Stimulated activated CD8-positive, alpha-beta memory T cell treated with anti-CD3 and anti-CD28 coated beads, Interleukin-15, amount 100 ng/mL, for 1 hour (primary cell): Measurements from ENCODE around the gene SYF2.
A peak's percentile ranks its signal among the peaks of the same experiment; 100 is the strongest.
"Not testable (repeated sequence)": the region's sequence is repeated elsewhere in the genome, so short reads cannot be mapped to it uniquely, and the experiment has no call there.

Source experiments
- DNase-seq: peaks from one replicate; pipeline ENCODE4 v3.0.0-alpha.2; 2020; ENCODE audit warnings: low read depth

SYF2 gene

DNA sequence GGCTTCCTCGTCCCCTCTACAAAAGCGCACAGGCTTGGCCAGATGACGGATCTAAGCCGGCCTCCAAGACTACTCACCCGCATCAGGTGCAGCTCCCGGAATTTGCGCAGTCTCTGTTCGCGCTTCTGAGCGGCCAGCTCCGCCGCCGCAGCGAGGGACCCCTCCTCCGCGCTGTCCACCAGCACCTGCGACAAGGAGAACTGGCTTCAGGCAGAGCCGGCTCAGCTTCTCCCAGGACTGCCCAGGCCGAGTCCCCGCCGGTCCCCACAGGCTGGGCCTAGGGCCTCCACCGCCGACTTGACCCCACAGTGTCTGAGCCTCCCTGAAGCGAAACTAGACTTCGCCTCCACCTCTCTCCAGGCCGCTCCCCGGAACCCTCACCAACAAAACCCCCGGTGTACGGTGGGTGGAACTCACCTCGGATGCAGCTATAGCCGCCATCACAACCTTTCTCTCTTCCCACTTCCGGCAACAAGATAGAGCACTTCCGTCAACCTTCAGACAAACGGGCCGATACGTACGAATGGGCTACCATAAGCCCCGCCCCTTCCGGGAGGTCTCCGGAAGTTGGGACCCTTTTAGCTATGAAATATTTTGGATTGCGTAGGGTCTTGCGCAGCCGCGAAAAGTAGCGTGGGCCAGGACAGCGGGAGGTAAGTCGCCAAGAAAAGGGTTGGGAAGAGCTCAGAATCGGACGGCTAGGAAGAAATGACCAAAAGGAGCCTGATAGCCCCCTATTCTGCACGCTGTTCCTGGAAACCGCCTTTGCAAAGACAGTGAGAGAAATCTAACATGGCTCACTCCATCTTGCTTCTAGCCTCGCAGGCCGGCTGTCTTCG, at the start of gene SYF2:
Gene SYF2, minus strand, starts transcription at position 476 of the 839 bp plus-strand sequence. Its CDS starts 35 bp downstream, at position 441.
- peak; percentile 81 for DNase-seq

DNA sequence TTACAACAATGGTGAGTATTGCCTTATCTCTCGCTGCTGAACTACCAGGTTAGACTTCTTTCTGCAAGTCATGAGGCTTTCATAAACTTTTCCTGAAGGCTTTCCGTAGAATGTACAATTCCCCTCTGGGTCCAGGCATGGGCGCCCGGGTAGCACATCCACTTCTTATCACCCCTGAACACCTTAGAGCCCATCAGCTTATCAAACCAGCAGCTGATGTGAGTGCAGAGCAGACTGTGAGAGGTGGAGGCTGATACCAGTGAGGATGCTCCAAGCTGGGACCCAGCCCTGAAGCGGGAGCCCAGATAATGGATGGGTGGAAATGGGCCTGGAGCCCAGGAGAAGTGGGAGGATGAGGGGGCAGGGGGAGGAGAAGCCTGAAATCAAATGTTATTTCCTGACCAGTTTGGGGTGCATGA, 47.4 kb upstream of the SYF2 start:
- not testable (repeated sequence) for DNase-seq

DNA sequence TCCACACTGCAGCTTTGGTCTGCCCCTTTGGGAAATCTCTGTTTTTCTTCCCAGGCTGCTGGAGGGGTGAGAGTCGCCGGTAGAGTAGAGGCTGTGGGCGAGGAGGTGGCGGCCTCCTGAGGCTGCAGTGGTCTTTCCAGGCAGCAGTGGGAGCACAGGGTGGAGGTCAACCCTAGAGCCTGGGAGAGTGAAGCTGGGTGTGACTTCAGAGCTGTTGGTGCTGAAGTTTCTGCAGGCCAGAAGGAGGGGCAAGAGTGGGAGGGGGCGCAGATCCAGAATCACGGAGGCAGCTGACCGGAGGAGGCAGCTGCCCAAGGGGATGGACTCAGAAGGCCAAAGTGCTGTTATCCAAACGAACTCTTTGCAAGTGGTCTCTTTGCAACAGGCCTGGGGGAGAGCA, 46.5 kb upstream of the SYF2 start:
- not testable (repeated sequence) for DNase-seq

DNA sequence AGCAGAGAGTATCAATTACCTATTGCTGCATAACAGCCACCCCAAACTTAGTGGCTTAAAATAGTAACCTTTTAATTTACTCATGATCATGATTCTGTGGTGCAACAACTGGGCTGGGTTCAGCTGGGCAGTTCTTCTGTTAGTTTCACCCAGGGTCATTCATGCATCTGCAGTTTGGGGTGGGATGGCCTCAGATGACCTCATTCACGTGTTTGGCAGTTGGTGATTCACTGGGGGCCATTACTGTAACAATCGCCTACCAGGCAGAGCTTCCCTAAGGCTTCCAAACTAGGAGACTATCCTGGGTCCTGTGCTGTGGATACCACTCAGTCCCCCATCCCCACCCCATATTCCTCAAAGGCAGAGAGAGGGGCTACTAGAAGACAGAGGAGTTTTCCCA, 46.1 kb upstream of the SYF2 start:
- not testable (repeated sequence) for DNase-seq

DNA sequence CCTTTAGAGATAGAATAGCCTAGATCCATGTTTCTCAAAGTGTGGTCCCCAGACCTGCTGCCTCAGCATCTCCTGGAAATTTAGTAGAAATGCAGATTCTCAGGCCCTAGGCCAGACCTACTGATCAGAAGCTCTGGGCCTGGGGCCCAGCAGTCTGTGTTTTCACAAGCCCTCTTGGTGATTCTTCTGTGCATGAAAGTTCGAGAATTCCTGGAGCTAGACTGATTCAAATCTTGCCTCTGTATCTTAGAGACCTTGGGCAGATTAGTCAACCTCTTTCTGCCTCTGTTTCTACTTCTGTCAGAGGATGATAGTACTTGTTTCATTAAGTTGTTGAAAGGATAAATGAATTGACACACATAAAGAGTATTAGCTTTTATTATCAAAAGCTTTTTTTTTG, 45.0 kb upstream of the SYF2 start:
- DNase-seq = not testable (repeated sequence)

DNA sequence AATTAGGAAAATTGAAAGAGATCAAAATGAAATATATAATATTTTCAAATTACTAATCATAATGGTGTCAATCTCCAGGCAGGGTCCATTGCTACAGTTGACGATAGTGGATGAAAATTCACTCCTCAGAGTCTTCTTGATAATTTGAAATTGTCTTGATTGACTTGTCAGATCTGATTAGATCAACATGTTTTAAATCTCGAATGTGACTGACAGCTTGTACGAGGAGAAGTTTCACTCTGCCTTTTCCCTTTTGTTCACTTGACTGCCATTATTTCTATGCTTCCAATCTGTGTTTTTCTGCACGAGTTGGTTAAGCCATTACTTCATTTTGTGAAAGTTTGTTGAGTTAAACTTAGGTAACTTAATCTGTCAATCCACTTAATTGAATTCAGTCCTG, 43.3 kb upstream of the SYF2 start:
- DNase-seq = not testable (repeated sequence)

DNA sequence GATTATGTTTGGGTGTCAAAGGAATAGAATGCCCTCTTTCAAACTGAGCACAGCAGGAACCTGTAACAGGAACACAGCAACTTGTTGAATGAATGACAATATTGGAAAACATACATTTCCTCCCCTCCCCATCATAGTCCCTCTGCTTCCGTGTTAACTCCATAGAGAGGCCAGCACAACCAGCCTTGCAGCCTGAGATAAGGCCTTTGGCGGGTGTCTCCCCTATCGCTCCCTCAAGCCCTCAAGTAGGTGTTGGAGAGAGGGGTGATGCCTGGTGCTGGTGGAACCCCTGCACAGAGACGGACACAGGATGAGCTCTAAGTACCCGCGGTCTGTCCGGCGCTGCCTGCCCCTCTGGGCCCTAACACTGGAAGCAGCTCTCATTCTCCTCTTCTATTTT, 39.9 kb upstream of the SYF2 start, which contains the start of gene RHD:
Gene RHD, plus strand, starts transcription at position 272 of the 400 bp plus-strand sequence. Its CDS starts 39 bp downstream, at position 311.
- not testable (repeated sequence) for DNase-seq

DNA sequence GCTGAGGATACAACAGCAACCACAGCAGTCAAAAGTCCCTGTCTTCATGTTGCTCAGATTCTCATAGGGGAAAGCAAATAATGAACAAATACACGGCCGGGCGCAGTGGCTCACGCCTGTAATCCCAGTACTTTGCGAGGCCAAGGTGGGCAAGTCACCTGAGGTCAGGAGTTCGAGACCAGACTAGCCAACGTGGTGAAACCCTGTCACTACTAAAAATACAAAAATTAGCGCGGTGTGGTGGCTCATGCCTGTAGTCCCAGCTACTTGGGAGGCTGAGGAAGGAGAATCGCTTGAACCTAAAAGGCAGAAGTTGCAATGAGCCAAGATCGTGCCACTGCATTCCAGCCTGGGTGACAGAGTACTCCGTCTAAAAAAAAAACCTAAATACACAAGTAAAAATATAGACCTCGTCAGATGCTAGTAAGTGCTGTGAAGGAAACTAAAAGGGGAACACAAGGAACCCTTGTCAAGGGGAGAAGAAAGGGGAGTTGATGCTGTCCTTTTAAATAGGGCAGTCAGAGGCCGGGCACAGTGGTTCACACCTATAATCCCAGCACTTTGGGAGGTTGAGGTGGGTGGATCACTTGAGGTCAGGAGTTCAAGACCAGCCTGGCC, 36.0 kb upstream of the SYF2 start:
- DNase-seq = not testable (repeated sequence)

DNA sequence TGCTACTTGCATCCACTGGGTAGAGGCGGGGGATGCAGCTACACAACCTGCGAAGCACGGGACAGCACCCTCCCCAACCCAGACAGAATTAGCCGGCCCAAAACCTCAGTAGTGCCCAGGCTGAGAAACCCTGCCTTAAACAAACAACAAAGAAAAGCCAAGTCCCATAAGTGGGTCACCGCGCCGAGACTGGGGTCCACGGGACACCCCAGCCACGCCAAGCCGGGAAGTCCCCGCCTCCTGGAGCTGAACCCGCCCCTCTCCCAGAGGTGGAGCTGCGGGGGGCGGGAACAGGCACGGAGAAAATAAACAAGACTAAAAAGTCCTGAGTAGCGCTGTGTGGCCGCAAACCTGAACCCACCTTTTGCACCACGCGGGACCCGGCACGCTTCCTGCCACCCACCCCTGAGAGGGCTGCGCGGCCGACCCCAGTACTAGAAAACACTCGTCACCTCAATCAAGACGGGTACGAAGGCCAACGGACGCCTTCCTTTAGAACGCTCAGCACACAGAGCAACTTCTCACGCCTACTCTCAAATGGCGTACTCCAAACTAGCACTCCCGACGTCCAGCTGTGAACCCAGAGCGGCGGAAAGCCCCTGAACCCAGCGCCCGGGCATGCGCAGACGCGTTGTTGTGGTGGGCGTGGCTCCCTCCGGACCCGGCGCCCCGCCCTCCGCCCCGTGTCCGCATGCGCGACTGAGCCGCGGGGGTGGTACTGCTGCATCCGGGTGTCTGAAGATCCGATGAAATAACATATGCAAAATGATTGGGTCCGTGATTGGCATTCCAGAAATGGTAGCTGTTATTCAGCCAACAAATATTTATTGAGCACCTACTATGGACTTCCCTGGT, 35.2 kb upstream of the SYF2 start:
- peak; percentile 78 for DNase-seq

DNA sequence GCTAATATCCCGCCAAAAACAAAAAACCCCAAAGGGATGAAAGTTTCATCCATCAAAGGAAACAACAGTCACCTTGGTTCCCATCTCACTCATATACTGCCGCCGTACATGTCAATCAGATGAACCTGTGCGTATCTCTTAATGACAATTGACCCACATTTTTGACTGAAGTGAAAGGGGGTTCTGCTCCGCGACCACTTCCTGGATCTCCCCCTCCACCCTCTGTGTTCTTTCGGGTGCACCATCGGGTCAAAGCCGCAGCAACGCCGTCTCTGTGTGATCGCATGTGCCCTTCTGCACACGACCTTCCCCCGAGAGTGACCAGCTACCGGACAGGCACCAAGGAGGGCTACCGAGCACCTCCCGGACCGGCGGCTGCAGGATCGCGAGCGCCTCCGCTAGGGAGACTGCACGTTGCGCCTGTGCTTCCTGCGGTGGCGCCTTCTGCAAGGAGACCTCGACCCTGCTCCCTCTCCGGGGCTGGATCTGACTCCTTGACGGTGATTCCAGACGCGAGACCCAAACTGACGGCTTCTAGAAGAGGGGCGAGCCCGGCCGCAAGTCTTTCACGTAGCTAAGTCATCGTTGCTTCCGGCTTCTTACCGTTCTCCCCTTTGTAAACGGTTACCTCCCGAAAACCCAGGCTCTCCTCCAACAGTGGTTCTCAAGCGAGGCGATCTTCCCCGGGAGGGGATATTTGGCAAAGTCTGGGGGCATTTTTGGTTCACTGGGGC, 34.4 kb upstream of the SYF2 start:
- not testable (repeated sequence) for DNase-seq

DNA sequence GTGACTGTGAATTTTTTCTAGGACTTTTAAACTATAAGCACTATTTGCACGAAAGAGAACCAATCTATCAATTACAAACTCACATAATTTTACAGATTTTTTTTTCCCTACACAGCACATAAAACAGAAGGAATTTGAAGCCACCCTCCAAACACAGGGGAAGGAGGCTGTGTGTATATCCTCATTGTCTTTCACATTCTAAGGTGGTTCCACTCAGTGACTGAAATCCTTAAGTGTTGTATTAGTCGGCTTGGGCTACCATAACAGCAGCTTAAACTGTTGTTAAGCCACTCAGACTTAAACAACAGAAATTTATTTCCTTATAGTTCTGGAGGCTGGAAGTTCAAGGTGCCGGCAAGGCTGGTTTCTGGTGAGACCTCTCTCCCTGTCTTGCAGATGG, 28.0 kb upstream of the SYF2 start:
- not testable (repeated sequence) for DNase-seq

DNA sequence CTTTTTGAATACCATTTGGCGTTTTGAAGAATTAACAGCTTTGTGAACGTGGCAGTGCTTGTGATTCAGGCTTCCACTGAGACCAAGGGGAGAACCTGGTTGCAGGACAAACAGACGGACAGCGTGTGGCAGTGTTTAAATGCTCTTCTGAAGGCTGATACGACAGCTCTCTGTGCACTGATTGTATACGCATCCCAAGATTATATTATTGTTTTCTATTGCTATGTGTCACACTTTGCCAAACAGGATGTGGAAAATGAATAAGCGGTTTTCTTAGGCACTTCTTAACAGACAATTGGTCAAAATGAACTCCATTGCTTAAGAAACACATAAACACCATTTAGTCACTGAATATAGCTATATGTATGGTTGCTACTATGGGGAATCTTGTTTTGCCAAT, 27.5 kb upstream of the SYF2 start:
- not testable (repeated sequence) for DNase-seq

DNA sequence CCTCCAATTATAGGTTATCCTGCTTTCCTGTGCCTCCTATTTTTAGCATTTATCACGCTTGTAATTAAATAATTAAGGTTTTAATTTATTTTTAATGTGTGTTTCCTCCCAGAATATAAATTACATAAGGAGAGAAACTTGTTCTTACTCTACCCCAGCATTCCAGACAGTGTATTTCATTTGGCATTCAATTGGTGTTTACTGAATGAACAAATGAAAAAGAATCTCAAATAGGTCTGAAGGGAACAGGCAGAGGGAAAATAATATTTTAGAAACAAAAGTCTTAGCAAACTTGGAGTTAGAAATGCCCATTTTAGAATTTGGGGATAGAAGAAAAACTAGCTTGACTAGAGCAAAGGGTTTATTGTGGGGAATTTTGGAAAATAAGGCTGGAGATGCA, 24.9 kb upstream of the SYF2 start:
- DNase-seq = no peak

DNA sequence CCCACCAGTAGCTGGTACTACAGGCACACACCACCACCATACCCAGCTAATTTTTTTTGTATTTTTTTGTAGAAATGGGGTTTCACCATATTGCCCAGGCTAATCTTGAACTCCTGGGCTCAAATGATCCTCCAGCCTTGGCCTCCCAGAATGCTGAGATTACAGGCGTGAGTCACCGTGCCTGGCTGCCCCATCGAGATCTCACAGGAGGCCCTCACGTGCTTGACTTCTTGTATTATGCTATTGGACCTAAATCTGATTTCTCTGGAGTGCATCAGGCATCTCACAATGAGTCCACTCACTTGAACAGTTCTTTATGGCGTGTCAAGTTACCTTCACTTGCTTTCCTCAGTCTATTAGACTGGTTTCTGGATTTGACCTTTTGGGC, 24.3 kb upstream of the SYF2 start:
- no peak for DNase-seq

DNA sequence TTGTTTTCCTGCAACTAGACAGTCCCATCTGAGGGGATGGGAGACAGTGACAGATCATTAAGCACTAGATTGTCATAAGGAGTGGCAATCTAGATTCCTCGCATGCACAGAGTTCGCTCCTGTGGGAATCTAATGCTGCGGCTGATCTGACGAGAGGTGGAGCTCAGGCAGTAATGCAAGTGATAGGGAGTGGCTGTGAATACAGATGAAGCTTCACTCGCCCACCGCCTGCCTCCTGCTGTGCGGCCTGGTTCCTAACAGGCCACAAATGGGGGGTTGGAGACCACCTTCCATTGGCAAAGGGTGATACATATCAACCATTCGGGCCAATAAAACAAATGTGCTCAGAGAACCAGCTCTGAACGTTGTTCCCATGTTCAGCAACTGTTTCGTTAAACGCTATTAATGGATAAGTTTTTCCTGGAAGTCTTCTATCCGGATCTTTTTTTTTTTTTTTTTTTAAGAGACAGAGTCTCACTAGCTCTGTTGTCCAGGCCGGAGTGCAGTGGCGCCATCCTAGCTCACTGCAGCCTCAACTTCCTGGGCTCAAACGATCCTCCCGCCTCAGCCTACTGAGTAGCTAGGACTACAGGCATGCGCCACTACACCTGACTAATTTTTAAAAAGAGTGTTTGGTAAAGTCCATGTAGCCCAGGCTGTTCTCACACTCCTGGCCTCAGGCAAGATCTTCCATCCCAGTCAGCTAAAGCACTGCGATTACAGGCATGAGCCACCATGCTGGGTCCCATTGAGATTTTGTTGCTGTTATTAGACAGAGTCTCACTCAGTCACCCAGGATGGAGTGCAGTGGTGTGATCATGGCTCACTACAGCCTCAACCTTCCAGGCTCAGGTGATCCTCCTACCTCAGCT, 23.6 kb upstream of the SYF2 start:
- no peak for DNase-seq

DNA sequence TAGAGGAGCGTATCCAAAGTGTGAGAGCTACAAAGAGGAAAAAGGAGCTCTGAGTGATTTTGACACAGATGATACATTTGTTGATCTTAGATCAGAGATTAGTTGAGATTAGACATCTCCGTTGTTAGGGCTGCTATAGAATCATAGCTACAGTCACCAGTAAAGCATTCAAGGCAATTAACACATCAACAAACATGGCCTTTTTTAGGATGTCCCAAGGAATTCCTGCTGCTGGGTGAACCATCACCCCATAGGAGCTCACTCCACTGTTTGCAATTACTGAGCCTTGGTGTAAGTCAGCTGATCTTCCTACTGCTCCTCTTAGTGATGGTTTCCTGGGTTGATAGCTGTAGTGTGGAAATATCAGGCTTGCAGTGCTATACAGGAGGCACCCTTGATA, 21.6 kb upstream of the SYF2 start:
- DNase-seq = no peak

DNA sequence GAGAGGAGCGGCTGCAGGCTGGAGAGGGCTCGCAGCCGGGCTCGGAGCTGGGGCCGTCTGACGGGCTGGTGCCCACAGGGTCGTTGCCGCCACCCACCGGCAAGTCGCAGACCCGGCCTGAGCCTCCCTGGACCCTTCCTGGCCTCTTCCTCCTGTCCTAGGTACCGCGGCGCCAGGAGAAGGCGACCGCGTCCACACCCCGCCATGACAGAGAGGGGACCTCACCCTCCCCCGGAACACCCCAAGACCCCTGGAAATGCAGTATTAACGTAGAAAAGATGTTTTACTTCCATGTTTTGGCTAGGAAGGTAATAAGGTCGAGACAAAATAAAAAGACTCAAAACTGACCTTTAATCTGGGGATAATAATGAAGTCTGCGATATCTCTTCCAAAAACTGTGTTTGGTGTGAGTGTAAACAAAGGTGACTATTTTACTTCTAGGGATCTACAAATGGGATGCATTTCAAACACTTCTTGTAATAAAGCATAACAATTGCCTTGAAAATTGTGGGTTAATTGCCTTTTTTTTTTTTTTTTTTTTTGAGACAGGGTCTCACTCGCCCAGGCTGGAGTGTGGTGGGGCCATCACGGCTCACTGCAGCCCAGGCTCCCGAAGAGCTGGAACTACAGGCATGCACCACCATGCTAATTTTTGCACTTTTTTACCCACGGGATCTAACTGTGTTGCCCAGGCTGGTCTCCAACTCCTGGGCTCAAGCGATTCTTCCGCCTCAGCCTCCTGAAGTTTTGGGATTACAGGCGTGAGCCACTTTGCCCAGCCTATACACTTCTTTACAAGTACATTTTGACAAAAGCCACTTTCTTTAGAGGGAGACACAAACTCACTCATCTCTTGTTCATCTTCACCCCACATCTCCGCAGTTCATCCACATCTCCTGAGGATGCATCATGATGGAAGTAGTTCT, 15.8 kb upstream of the SYF2 start:
- no peak for DNase-seq

DNA sequence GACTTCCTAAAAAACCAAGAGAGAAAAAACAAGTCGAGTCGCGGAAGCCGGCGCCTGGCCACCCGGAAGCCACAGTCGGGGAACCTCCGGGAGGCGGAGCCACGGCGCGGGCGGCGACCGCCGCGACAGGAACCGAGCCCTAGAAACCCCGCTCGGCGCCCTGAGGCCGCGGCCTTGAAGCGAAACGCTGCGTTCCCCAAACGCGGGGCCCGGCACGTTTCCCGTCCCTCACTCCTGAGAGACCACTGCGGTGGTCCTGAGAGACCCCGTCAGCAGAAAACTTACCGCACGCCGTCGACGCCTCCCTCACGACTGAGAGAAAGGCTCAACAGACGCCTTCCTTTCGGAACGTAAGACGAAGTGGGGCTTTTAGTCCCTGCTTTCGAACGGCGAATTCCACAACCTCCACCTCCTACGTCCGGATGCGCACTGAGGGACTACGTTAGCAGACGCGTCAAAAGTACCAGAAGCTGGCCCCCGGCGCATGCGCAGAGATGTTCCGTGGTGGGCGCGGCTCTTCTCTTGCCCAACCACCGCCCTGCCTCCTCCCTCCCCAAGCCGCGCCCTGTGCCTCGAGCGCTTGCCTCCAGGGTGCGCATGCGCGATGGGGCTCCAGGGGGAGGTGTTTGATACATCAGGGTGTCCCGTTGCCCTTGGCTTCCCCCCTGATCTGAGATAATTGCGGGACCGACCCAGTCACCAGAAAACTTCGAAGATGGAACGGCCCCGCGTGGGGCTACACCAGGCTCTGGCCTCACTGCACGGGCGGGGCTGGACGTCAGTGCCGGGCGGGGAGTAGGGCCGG, 14.9 kb upstream of the SYF2 start, which contains the start of gene RSRP1:
Gene RSRP1, minus strand, starts transcription at position 431 of the 805 bp plus-strand sequence. CDS start 491 bp downstream, outside the sequence.
- peak; percentile 99 for DNase-seq

DNA sequence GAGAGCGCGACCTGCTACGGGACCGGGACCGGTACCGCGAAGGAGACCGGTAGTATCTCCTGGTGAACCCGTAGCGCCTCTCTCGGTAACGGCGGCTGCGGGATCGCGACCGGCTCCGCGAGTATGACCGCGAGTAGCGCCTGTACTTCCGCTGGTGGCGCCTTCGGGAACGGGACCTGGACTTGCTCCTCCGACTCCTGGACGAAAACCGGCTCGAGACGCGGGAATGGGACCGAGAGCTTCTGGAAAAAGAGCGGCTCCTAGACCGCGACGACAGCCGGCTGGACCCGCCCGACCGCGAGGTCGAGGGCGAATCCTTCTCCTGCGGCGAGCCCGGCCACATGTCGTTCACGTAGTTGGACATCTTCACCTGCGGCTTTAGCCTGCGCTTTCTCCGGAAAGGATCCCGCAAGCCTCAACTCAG, 14.3 kb upstream of the SYF2 start:
- DNase-seq = no peak
